ENCODE results near the gene MCL1. TPM values are rescaled to one million over a fixed set of nuclear protein-coding genes. Genes with fewer than 3 reads are reported as not detected.
"Not testable (repeated sequence)": the region's sequence is repeated elsewhere in the genome, so short reads cannot be mapped to it uniquely, and the experiment has no call there.

Gene MCL1
- polyA plus RNA-seq (ENCODE audit: insufficient read length in 3 of 3): 100 to 1,000 TPM; 172 to 221 (median 175) TPM

- peak in 2 of 3 donors; percentile 83 to 87 for DNase-seq (ENCODE audit: low read depth in 3 of 3, low spot score in 2 of 3)
Measured at GRCh38 chr1:150579110-150579944, at the start of gene MCL1. TSS of gene MCL1 (minus strand) at chr1:150579610. CDS start at chr1:150579530, 80 bp downstream.

DNA sequence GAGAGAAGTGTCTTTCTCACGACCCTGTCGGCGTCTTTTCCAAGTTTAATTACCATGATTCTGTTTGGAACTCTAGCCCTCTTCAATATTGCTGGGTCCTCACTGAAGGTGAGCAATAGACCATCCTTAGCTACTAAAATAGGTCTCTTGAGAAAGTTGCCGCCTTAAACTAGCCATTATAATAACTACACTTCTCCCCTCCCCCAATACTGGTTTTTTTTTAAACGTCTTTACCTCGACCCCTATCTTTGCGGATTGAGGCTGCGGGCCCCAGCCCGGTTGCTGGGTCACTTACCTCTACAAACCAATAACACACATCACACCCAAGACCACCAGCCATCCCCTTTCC is 49.3 kb upstream of the MCL1 start:
- no peak for DNase-seq (ENCODE audit: low read depth in 3 of 3, low spot score in 2 of 3)

DNA sequence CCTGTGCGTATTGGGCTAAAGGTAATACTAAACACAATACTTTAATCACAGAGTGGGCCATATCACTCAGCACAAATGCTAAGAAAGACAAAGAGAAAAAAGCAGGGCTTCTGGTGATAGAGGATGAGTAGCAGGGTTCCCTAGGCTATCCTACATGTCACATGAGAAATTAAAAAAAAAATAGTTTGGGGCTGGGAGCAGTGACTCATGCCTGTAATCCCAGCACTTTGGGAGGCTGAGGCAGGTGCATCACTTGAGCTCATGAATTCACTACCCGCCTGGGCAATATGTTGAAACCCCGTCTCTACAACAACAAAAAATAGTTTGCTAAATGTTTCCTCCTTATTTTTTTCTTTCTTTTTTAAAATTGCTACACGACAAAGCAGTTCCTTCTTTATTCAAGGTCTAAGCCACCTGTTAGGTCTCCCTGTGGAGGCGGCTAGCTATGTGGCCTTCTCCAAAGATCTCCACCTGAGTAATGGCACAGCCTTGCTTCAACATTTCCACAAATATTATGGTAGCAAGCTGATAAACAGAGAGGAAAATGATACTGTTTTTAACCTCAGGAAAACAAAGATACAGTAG is 48.5 kb upstream of the MCL1 start:
- no peak for DNase-seq (ENCODE audit: low read depth in 3 of 3, low spot score in 2 of 3)

DNA sequence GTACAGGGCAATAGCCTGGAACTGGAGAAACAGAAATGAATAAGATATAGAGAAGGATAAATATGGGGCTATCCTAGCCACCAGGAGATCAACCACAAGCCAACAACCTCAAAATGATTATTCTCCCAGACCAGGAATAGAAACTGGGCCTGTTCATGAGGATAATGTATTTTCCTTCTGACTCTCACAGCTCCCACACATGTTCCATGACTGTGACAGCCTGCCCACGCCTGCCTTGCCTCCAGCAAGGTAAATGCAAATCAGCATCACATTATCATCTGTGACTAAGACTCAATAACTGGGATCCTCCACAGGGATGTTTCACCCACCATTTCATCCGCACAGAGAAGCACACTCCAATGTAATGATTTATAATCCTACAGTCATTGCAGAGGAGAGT is 46.7 kb upstream of the MCL1 start:
- DNase-seq (ENCODE audit: low read depth in 3 of 3, low spot score in 2 of 3): no peak

- DNase-seq (ENCODE audit: low read depth in 3 of 3, low spot score in 2 of 3): not testable (repeated sequence)
Measured at GRCh38 chr1:150624546-150624945, 45.1 kb upstream of the MCL1 start.

DNA sequence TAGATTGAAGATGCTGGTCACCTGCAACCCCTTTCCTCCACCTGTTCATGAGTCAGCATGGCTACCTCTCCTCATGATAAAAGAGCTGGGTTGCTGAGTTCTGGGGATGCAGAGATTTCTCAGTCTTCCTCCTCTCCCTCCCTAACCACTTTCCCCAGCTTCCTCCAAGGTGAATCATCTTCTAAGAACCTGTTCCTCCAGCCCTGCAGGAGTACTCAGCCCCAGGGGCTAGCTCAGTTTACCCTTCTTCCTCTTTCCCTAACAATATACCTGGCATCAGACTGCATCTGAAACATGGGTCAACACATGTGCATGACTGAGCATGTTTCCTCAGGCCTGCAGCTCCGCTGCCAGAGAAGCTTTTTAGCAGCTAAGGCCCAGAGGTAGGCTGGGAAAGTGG is 44.7 kb upstream of the MCL1 start:
- not testable (repeated sequence) for DNase-seq (ENCODE audit: low read depth in 3 of 3, low spot score in 2 of 3)

DNA sequence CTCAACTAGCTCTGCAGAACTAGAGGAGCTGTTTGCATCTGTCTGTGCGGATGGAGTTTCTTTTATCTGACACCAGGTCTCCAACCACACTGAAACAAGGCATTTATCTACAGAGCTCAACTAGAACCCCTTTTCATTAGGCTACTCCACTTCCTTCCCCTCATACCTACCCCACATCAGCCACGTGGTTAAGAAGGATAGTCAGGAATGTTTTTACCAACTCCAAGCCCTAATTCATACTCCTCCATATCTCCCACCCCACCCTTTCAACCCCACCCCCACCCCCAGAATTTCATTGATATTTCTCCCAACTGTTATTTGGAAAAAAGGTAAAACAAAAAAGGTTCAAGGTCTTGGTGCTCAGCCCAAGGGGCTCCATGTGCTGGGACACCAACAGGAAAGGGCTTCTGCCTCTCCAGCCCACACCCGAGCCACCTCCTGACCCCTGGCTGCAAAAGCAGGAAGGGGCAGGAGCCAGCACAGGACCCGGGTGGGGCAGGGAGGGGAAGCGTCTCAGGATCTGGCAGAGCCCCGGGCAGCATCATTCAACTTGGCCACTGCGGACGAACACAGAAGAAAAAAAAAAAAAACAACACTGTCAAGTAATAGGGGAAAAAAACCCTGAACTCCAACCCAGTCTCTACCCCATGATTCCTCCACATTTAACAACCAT is 43.0 kb upstream of the MCL1 start:
- DNase-seq (ENCODE audit: low read depth in 3 of 3, low spot score in 2 of 3): no peak

GRCh38 chr1:150621497-150622302 is 42.3 kb upstream of the MCL1 start:
- DNase-seq (ENCODE audit: low read depth in 3 of 3, low spot score in 2 of 3): peak in 1 of 3 donors; percentile 29

DNA sequence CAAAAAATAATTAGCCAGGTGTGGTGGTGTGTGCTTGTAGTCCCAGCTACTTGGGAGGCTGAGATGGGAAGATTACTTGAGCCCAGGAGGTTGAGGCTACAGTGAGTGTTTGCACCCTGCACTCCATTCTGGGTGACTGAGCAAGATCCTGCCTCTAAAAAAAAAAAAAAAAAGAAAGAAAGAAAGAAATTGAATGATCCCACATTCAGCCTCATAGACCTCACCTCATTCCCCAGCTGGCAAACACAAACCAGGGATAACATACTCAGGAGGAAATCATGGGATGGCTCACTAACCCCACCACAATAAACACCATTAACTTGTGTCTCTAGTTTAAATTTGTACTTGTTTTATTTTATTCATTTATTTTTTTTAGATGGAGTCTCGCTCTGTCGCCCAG is 41.5 kb upstream of the MCL1 start:
- no peak for DNase-seq (ENCODE audit: low read depth in 3 of 3, low spot score in 2 of 3)

DNA sequence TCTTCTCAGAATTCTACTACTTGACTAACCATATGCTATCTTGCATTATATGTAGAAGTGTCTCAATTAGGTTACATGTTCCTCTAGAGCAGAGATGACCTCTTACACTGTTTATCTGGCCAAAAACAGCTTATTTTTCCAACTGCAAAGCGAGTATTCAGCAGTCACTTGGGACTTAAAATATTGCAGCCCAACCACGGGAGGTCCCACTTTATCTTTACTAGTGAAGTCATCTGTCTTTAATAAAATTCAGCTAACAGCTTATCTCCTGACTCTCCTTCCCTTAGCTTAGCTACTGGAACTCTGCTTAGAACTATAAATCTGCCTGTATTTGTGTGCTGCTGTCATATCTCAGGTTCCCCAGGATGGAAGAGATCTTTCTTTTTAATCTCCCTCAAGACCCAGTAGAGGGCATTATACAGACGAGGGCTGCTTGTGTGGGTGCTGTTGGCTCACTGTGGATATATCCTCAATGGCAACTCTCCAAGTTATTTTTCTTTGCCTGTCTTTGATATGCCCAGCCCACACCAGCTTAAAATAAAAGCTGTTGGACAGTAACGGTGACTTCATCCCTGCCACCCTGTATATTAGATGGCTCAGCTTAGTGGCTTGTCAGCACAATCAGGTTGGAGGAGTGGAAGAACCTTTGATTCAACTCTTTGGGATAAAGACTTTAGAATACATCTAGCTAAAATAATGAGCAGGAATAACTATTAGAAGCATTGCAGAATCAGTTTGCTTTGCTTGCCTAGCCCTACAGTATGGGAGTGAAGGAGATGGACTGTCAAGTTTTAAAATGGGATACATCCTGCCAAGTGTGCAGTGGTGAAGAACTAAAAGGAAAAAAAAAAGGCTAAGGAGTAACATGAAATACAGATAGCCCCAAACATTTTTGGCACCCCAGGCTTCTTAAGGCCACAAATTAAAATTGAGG is 40.4 kb upstream of the MCL1 start:
- no peak for DNase-seq (ENCODE audit: low read depth in 3 of 3, low spot score in 2 of 3)

- no peak for DNase-seq (ENCODE audit: low read depth in 3 of 3, low spot score in 2 of 3)
Measured at GRCh38 chr1:150615346-150616201, 36.2 kb upstream of the MCL1 start.

DNA sequence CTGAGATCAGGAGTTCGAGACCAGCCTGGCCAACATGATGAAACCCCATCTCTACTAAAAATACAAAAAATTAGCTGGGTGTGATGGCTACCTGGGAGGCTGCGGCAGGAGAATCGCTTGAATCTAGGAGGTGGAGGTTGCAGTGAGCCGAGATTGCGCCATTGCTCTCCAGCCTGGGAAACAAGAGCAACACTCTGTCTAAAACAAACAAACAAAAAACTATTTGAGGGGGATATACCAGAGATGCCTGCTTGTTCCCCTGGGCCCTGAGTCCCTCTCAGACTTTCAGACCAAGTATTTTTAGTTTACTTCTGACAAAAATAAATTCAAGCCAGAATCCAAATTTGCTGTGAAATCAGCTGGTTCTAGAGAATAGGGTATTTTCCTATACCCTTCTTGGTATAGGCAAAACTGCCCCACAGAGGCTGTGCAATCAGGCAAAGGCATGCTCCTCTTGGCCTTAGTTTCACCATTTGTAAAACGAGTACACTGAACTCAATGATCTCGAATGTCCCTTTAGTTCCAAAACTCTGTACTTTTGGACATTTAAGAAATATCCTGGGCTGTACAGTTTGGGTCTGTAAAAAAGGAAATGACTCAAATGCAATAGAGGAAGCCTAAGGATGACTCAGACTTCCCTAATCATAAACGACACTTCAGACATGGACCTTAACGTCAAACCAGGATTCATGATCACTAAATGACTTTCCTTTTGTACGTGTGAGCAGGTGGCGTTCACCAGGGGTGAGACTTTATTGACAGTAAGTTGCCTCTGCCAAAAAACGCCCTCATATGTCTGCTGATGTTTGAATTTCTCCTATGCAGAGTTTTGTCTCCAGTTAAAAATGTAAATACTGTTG is 33.9 kb upstream of the MCL1 start:
- DNase-seq (ENCODE audit: low read depth in 3 of 3, low spot score in 2 of 3): no peak

DNA sequence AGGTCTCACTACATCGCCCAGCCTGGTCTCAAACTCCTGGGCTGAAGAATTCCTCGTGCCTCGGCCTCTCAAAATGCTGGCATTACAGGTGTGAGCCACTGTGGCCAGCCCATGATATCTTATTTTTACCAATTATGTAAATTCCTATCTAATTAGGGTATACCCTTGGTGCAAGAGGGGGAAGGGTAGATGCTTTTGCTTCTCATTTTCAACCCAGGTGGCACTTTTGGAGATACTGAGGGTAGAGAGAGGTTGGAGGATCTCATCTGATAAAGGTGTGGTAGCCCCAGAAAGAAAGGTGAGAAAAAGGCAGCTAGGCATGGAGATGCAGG is 32.6 kb upstream of the MCL1 start:
- DNase-seq (ENCODE audit: low read depth in 3 of 3, low spot score in 2 of 3): no peak

GRCh38 chr1:150610576-150610975 is 31.2 kb upstream of the MCL1 start:
- no peak for DNase-seq (ENCODE audit: low read depth in 3 of 3, low spot score in 2 of 3)

DNA sequence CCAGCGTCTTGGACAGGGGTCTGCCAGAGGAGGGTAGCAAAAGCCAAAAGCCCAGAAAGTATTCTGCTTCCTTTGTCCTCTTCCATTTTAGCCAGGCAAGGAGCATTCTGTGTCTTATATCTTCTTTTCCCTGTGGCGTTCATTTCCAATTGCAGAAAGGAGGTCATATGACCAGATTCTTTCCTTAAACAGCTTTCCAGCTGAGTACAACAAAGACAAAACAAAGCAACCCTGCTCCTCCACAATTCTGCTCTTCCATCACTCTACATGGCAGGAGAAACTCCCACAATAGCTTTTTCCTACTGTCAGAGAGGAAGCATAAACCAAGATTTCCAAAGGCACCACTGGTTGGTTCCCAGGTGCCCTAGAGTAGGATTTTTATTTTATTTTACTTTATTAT is 30.3 kb upstream of the MCL1 start:
- DNase-seq (ENCODE audit: low read depth in 3 of 3, low spot score in 2 of 3): no peak

- DNase-seq (ENCODE audit: low read depth in 3 of 3, low spot score in 2 of 3): no peak
Measured at GRCh38 chr1:150606463-150607142, 27.2 kb upstream of the MCL1 start.

- DNase-seq (ENCODE audit: low read depth in 3 of 3, low spot score in 2 of 3): not testable (repeated sequence)
Measured at GRCh38 chr1:150605451-150605731, 26.0 kb upstream of the MCL1 start.

- no peak for DNase-seq (ENCODE audit: low read depth in 3 of 3, low spot score in 2 of 3)
Measured at GRCh38 chr1:150604226-150604588, 24.8 kb upstream of the MCL1 start.

All from right renal cortex interstitium (tissue), 3 donors.